Measurements from ENCODE around the gene SLAIN2. TPM values are rescaled to one million over a fixed set of nuclear protein-coding genes. Genes with fewer than 3 reads are reported as not detected.
A peak's percentile ranks its signal among the peaks of the same experiment; 100 is the strongest.

Gene SLAIN2
- polyA plus RNA-seq, 4 donors, result 21.1 to 34.4 (median 21.7) TPM

DNA sequence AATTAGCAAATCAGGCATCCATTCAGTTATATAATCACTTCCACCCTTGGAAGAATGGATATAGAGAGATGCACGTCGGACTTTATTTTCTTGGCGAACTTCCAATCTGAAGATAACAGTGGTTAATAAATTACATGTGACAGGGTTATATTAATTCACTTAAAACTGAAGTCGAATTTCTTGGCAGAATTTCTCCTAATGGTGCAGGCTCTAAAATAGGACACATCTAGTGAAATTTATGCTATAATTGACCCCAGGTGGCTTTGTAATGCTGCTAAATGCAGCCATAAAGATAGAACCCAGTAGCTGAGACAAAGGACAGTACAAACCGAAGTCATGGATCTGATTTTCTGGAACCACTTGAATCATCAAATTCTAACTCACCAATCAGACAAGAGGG, 121.0 kb downstream of the SLAIN2 start:
- WGBS, 3 donors, result 12 to 33% (median 33%) methylated on average over 5 of the region's 5 CpGs
- FAIRE-seq, result no peak
- H3K4me1 ChIP-seq (ENCODE audit: control insufficient read depth in 3 of 3, insufficient read depth in 2 of 3, low read depth in 1 of 3, low read length in 2 of 3), result no peaks in the 10 kb centered on the region
- H3K9me3 ChIP-seq (ENCODE audit: control insufficient read depth in 2 of 2, insufficient read depth in 1 of 2, low read depth in 1 of 2, low read length in 1 of 2), result peaks cover 0 to 6% of the 10 kb centered on the region in 2 donors
- peak; percentile 56 to 84 for DNase-seq
- no peaks in the 10 kb centered on the region for H3K36me3 ChIP-seq (ENCODE audit: control insufficient read depth in 3 of 3, insufficient read depth in 2 of 3, low read depth in 1 of 3, low read length in 3 of 3)
- H3K27ac ChIP-seq (ENCODE audit: low read depth in 1 of 3, low read length in 2 of 3), result no peak overlapping the region
- H3K4me3 ChIP-seq (ENCODE audit: low read depth in 1 of 3, low read length in 3 of 3), result no peak overlapping the region
- no peaks in the 10 kb centered on the region for H3K27me3 ChIP-seq (ENCODE audit: control insufficient read depth in 3 of 3, insufficient read depth in 3 of 3, low read length in 3 of 3)

DNA sequence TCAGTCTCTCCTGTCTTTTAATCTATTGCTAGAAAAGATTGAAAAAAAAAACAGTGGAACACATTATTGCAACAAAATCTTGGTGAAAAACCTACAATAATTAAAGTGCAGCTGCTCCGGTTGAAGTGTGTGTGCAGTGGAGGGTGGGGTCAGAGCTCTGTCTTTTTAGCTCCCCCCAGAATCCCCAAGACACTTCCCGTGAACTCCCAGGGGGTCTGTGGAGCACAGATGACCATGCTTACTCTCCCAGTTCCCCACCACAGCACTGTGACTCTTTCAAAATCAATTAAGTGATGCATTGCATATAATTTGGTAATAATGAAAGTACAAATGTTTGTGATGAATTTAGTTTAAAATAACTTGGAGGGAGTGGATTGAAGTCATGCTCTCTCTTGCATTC, 126.1 kb downstream of the SLAIN2 start:
- no peaks in the 10 kb centered on the region for H3K36me3 ChIP-seq (ENCODE audit: control insufficient read depth in 3 of 3, insufficient read depth in 2 of 3, low read depth in 1 of 3, low read length in 3 of 3)
- no peak for FAIRE-seq
- no peak overlapping the region for H3K27ac ChIP-seq (ENCODE audit: low read depth in 1 of 3, low read length in 2 of 3)
- WGBS, 3 donors, result 63 to 66% (median 65%) methylated on average over 2 of the region's 2 CpGs
- no peaks in the 10 kb centered on the region for H3K4me1 ChIP-seq (ENCODE audit: control insufficient read depth in 3 of 3, insufficient read depth in 2 of 3, low read depth in 1 of 3, low read length in 2 of 3)
- no peak for DNase-seq
- no peak overlapping the region for H3K4me3 ChIP-seq (ENCODE audit: low read depth in 1 of 3, low read length in 3 of 3)
- peaks cover 0 to 2% (median 0%) of the 10 kb centered on the region in 3 donors for H3K27me3 ChIP-seq (ENCODE audit: control insufficient read depth in 3 of 3, insufficient read depth in 3 of 3, low read length in 3 of 3)
- H3K9me3 ChIP-seq (ENCODE audit: control insufficient read depth in 2 of 2, insufficient read depth in 1 of 2, low read depth in 1 of 2, low read length in 1 of 2), result no peaks in the 10 kb centered on the region

DNA sequence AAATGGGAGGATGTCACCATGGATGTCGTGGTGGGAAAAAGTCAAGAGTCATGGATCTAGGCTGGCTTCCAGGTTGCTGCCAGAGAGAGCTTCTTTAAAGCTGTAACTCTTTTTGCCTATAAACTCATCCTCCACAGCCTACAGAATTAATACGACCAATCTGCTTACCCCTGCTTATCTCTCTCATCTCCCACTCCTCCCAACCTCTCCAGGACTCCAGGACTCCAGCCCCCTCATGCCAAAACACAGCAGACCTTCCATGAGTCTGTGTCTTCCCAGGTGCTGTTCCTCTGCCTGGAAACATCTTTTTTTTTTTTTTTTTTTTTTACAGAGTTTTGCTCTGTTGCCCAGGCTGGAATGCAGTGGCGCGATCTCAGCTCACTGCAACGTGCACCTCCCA, 126.6 kb downstream of the SLAIN2 start:
- WGBS, 3 donors, result 79 to 86% (median 83%) methylated on average over 3 to 4 of the region's 5 CpGs
- H3K9me3 ChIP-seq (ENCODE audit: control insufficient read depth in 2 of 2, insufficient read depth in 1 of 2, low read depth in 1 of 2, low read length in 1 of 2), result no peaks in the 10 kb centered on the region
- H3K4me1 ChIP-seq (ENCODE audit: control insufficient read depth in 3 of 3, insufficient read depth in 2 of 3, low read depth in 1 of 3, low read length in 2 of 3), result no peaks in the 10 kb centered on the region
- no peak for DNase-seq
- H3K27me3 ChIP-seq (ENCODE audit: control insufficient read depth in 3 of 3, insufficient read depth in 3 of 3, low read length in 3 of 3), result peaks cover 0 to 2% (median 0%) of the 10 kb centered on the region in 3 donors
- no peak for FAIRE-seq
- H3K36me3 ChIP-seq (ENCODE audit: control insufficient read depth in 3 of 3, insufficient read depth in 2 of 3, low read depth in 1 of 3, low read length in 3 of 3), result no peaks in the 10 kb centered on the region
- no peak overlapping the region for H3K27ac ChIP-seq (ENCODE audit: low read depth in 1 of 3, low read length in 2 of 3)
- H3K4me3 ChIP-seq (ENCODE audit: low read depth in 1 of 3, low read length in 3 of 3), result no peak overlapping the region

DNA sequence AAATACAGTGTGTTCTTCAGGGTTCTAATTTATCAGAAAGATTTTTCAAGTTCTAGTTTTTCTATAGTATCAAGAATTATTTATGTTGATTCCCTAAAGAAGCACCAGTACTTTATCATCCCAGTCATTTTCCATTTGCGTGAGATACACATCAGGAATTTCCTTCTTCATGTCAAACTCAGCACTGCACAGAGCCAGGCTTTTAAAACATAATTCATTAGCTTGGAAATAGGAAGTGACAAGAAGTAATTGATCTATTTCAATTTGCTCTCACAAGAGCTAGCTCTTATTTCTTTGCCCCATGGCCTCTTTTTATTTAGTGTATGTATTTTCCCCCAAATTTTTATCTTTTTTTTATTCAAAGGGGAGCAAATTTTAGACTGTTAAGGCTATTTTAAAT, 128.8 kb downstream of the SLAIN2 start:
- no peak for FAIRE-seq
- WGBS, 3 donors, result 76 to 86% (median 80%) methylated on average over 1 of the region's 1 CpG

DNA sequence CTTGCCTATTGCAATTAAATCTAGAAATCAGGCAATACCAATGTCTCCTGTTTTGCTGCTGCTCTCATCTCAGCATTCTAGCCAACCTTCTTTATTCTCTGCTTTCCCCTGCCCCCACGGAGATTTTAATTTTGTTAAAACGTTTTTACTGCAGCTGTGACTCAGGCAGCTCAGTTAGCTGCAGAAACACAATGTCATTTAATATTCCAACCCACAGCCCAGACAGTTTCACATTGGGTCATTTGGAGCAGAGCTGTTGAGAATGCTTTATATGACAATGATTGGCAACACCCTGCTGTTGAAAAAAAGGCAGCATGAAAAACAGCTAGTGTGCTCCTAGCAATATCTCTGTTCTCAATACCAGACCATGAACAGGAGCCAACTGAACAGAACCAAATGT, 129.2 kb downstream of the SLAIN2 start:
- no peaks in the 10 kb centered on the region for H3K36me3 ChIP-seq (ENCODE audit: control insufficient read depth in 3 of 3, insufficient read depth in 2 of 3, low read depth in 1 of 3, low read length in 3 of 3)
- H3K27me3 ChIP-seq (ENCODE audit: control insufficient read depth in 3 of 3, insufficient read depth in 3 of 3, low read length in 3 of 3), result peaks cover 0 to 2% (median 0%) of the 10 kb centered on the region in 3 donors
- H3K27ac ChIP-seq (ENCODE audit: low read depth in 1 of 3, low read length in 2 of 3), result no peak overlapping the region
- H3K4me3 ChIP-seq (ENCODE audit: low read depth in 1 of 3, low read length in 3 of 3), result no peak overlapping the region
- no peaks in the 10 kb centered on the region for H3K4me1 ChIP-seq (ENCODE audit: control insufficient read depth in 3 of 3, insufficient read depth in 2 of 3, low read depth in 1 of 3, low read length in 2 of 3)
- no peaks in the 10 kb centered on the region for H3K9me3 ChIP-seq (ENCODE audit: control insufficient read depth in 2 of 2, insufficient read depth in 1 of 2, low read depth in 1 of 2, low read length in 1 of 2)
- DNase-seq, result no peak
- no peak for FAIRE-seq
- WGBS, 3 donors, result 33 to 46% (median 35%) methylated on average over 2 of the region's 2 CpGs

More for the DNA sequence above, 128.8 kb downstream of the SLAIN2 start:
- Histone ChIP-seq H3K27ac (ENCODE audit: low read depth in 1 of 3, low read length in 2 of 3) (no peak overlapping the region), H3K4me1 (ENCODE audit: control insufficient read depth in 3 of 3, insufficient read depth in 2 of 3, low read depth in 1 of 3, low read length in 2 of 3) (no peaks in the 10 kb centered on the region), H3K36me3 (ENCODE audit: control insufficient read depth in 3 of 3, insufficient read depth in 2 of 3, low read depth in 1 of 3, low read length in 3 of 3) (no peaks in the 10 kb centered on the region), H3K9me3 (ENCODE audit: control insufficient read depth in 2 of 2, insufficient read depth in 1 of 2, low read depth in 1 of 2, low read length in 1 of 2) (no peaks in the 10 kb centered on the region), H3K27me3 (ENCODE audit: control insufficient read depth in 3 of 3, insufficient read depth in 3 of 3, low read length in 3 of 3) (peaks cover 0 to 2% (median 0%) of the 10 kb centered on the region in 3 donors), H3K4me3 (ENCODE audit: low read depth in 1 of 3, low read length in 3 of 3) (no peak overlapping the region)
- DNase-seq, result no peak

DNA sequence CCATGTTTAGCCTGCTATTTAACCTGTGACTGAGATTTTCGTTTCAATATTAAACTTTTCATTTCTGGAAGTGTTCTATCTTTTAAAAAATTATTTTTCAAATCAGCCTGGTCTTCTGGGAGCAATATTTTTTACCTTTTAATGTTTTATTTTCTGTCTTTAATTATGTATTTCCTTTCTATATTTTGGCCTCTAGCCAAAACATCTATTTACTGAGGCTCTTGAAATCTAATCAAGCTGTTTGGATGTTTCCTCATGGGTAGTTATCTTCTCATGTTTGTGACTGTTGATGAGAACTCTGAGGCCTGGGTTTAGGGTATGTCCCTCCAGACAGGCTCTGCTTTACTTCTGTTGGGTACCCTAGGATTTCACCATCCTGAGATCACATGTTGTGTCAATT, 131.5 kb downstream of the SLAIN2 start:
- Histone ChIP-seq H3K4me1 (ENCODE audit: control insufficient read depth in 3 of 3, insufficient read depth in 2 of 3, low read depth in 1 of 3, low read length in 2 of 3) (no peaks in the 10 kb centered on the region), H3K27ac (ENCODE audit: low read depth in 1 of 3, low read length in 2 of 3) (no peak overlapping the region), H3K4me3 (ENCODE audit: low read depth in 1 of 3, low read length in 3 of 3) (no peak overlapping the region), H3K27me3 (ENCODE audit: control insufficient read depth in 3 of 3, insufficient read depth in 3 of 3, low read length in 3 of 3) (peaks cover 0 to 2% (median 0%) of the 10 kb centered on the region in 3 donors), H3K9me3 (ENCODE audit: control insufficient read depth in 2 of 2, insufficient read depth in 1 of 2, low read depth in 1 of 2, low read length in 1 of 2) (no peaks in the 10 kb centered on the region), H3K36me3 (ENCODE audit: control insufficient read depth in 3 of 3, insufficient read depth in 2 of 3, low read depth in 1 of 3, low read length in 3 of 3) (no peaks in the 10 kb centered on the region)
- DNase-seq (no peak), FAIRE-seq (no peak)
- WGBS, 3 donors, result 71 to 83% (median 74%) methylated on average over 1 of the region's 1 CpG

DNA sequence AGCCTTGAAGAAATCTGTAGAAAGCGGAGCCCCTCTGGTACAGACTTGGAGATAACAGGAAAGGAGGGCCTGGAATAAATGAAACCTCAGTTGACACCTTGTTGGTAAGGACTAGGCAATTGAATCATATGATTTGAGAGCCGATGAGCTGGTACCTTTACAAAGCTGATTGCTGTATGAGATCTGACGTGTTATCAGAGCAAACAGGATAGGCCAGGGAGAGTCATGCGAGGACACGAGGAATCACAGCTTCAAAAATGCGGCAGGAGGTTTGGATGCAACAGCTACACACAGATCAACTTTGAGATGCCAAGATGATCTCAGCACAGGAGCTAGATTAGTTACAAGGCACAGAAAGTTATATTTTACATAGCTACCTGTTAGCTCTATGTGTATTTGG, 134.4 kb downstream of the SLAIN2 start:
- Histone ChIP-seq H3K27me3 (ENCODE audit: control insufficient read depth in 3 of 3, insufficient read depth in 3 of 3, low read length in 3 of 3) (peaks cover 0 to 6% (median 3%) of the 10 kb centered on the region in 3 donors), H3K4me1 (ENCODE audit: control insufficient read depth in 3 of 3, insufficient read depth in 2 of 3, low read depth in 1 of 3, low read length in 2 of 3) (no peaks in the 10 kb centered on the region), H3K27ac (ENCODE audit: low read depth in 1 of 3, low read length in 2 of 3) (no peak overlapping the region), H3K4me3 (ENCODE audit: low read depth in 1 of 3, low read length in 3 of 3) (no peak overlapping the region), H3K9me3 (ENCODE audit: control insufficient read depth in 2 of 2, insufficient read depth in 1 of 2, low read depth in 1 of 2, low read length in 1 of 2) (no peaks in the 10 kb centered on the region), H3K36me3 (ENCODE audit: control insufficient read depth in 3 of 3, insufficient read depth in 2 of 3, low read depth in 1 of 3, low read length in 3 of 3) (no peaks in the 10 kb centered on the region)
- FAIRE-seq, result no peak
- 61 to 80% (median 78%) methylated on average over 6 of the region's 6 CpGs for WGBS, 3 donors
- DNase-seq, result no peak

Other genes starting within 250 kb of the SLAIN2 start
- gene TXK, start 207.3 kb upstream of the SLAIN2 start, polyA plus RNA-seq, result 1 to 10 TPM in 2 of 4 donors, under 1 TPM in 2; 0.54 to 3.4 (median 1.0) TPM
- gene TEC, start 71.7 kb upstream of the SLAIN2 start, polyA plus RNA-seq, result 1 to 10 TPM; 1.3 to 4.5 (median 3.3) TPM
- gene SLC10A4, start 141.8 kb downstream of the SLAIN2 start, polyA plus RNA-seq, result 1 to 10 TPM in 1 of 4 donors, under 1 TPM in 1, not detected in 2; 0.16 to 2.3 TPM
- gene ZAR1, start 148.7 kb downstream of the SLAIN2 start, polyA plus RNA-seq, result under 1 TPM in 1 of 4 donors, not detected in 3; 0.03 TPM